ENCODE measurements around the gene PRKAG2. TPM values are rescaled to one million over a fixed set of nuclear protein-coding genes. Genes with fewer than 3 reads are reported as not detected.

Gene PRKAG2
- total and polyA plus RNA-seq, 2 of the 8 experiments (the other 6 are each of a cell fraction or from before 2014, with no cell fraction given) = 7.5 to 18.1 TPM

GRCh38 chr7:151625606-151626005 lies 251.3 kb downstream of the PRKAG2 start:
- Histone ChIP-seq H3K18ac (ENCODE audit: extremely low read depth, low read length) (no peak overlapping the region), H3K79me1 (ENCODE audit: low read depth, low read length) (peaks cover 4% of the 10 kb centered on the region; the same call in 1 of the 2 replicates), H2BK15ac (ENCODE audit: low read length) (no peak overlapping the region), H2BK12ac (ENCODE audit: low read depth, low read length) (no peak overlapping the region), H3K27ac (ENCODE audit: low read depth, low read length) (no peak overlapping the region), H3K4me2 (ENCODE audit: insufficient read depth in 1 of 2, low read depth in 2 of 2, low read length in 2 of 2) (no peak overlapping the region), H2AFZ (ENCODE audit: low read length) (no peak overlapping the region), H4K5ac (ENCODE audit: insufficient read length, low read depth, low read length) (no peak overlapping the region), H3K27me3 (replicated peaks in 1 of 4; ENCODE audit: control insufficient read depth in 3 of 4, extremely low read depth in 1 of 4, insufficient read depth in 3 of 4, low read length in 3 of 4) (peaks cover 0 to 16% (median 10%) of the 10 kb centered on the region in 4 experiments; a peak in 3 of 7 replicates), H3K56ac (replicated peaks; ENCODE audit: insufficient read length, low read depth, low read length) (no peak overlapping the region), H4K8ac (ENCODE audit: extremely low read depth, insufficient read depth, low read length) (no peak overlapping the region), H3K4me3 (ENCODE audit: extremely low read depth in 1 of 4, insufficient read depth in 2 of 4, low read depth in 3 of 4, low read length in 4 of 4) (no peak overlapping the region), H3K23me2 (ENCODE audit: low read depth, low read length) (no peaks in the 10 kb centered on the region), H3K9ac (replicated peaks in 1 of 4; ENCODE audit: extremely low read depth in 1 of 4, low read depth in 3 of 4, low read length in 3 of 4) (no peak overlapping the region), H4K20me1 (replicated peaks in 1 of 2; ENCODE audit: control insufficient read depth in 1 of 2, insufficient read depth in 2 of 2, low read length in 2 of 2) (peaks cover 0 to 5% of the 10 kb centered on the region in 2 experiments), H3K4me1 (replicated peaks in 1 of 4; ENCODE audit: control insufficient read depth in 3 of 4, insufficient read depth in 4 of 4, low read length in 3 of 4) (peaks cover 2 to 14% (median 8%) of the 10 kb centered on the region in 4 experiments), H3K4ac (replicated peaks; ENCODE audit: insufficient read length, low read depth, low read length) (no peak overlapping the region), H3K23ac (ENCODE audit: insufficient read length) (no peak overlapping the region), H3K79me2 (ENCODE audit: control insufficient read depth in 1 of 2, insufficient read depth in 2 of 2, low read length in 2 of 2) (0 out of 4 replicates have a peak, but pooled peaks cover 0 to 3% of the 10 kb centered on the region in 2 experiments), H3K14ac (ENCODE audit: insufficient read length) (no peak overlapping the region), H2AK5ac (ENCODE audit: low read depth, low read length) (no peak overlapping the region), H4K91ac (replicated peaks; ENCODE audit: insufficient read length, low read length) (no peak overlapping the region), H3K9me3 (ENCODE audit: insufficient read depth in 2 of 2, low read depth in 1 of 2, low read length in 1 of 2) (no peaks in the 10 kb centered on the region), H2BK5ac (ENCODE audit: low read depth, low read length) (no peak overlapping the region), H3K36me3 (ENCODE audit: control insufficient read depth in 2 of 4, insufficient read depth in 4 of 4, low read length in 3 of 4) (no peaks in the 10 kb centered on the region), H2BK120ac (replicated peaks; ENCODE audit: low read depth, low read length) (no peak overlapping the region), H2BK20ac (ENCODE audit: low read length) (no peak overlapping the region)
- CTCF ChIA-PET (ENCODE audit: partially characterized antibody) = interaction anchor here (0.6 to 10.8 kb wide), 26 partner anchors 12 to 523 kb away, joined by 3 to 107 read pairs (median 4); no protein-coding TSS in a partner anchor
- DNase-seq (ENCODE audit: low read depth in 1 of 2, low spot score in 2 of 2) = no peak
- 93% methylated on average over 9 of the region's 9 CpGs; no CpG with 5 or more reads in 1 of the 2 experiments for WGBS, 2 experiments (ENCODE audit: extremely low coverage in 1 of 2, insufficient coverage in 1 of 2, insufficient read length in 1 of 2, insufficient replicate concordance in 2 of 2, low coverage in 1 of 2, low lambda C conversion rate in 2 of 2, missing lambda C conversion rate in 1 of 2)
- TF ChIP-seq BACH1 (IDR thresholded peaks at IDR 0.05; ENCODE audit: low read length) (no peak), RBBP5 (IDR thresholded peaks at IDR 0.05; ENCODE audit: borderline replicate concordance, low read depth, low read length) (no peak), SP2 (IDR thresholded peaks at IDR 0.05; ENCODE audit: low read length) (no peak), RAD21 (IDR thresholded peaks at IDR 0.05 in 1 of 2, conservative IDR thresholded peaks at IDR 0.05 in 1 of 2; ENCODE audit: low read depth in 2 of 2, low read length in 2 of 2) (no peak), SP4 (IDR thresholded peaks at IDR 0.05; ENCODE audit: low read length) (no peak), SIX5 (IDR thresholded peaks at IDR 0.05; ENCODE audit: low read depth, low read length) (no peak), NRF1 (IDR thresholded peaks at IDR 0.05; ENCODE audit: low read depth, low read length) (no peak)
- POLR2A ChIA-PET (ENCODE audit: partially characterized antibody) = interaction anchor here (0.9 to 1.5 kb wide), 2 partner anchors 9 to 12 kb away, joined by 3 read pairs; no protein-coding TSS in a partner anchor
- no peak for FAIRE-seq

Measured in H1 (cell line).